Activated naive CD8-positive, alpha-beta T cell treated with anti-CD3 and anti-CD28 coated beads for 36 hours (primary cell): Measurements from ENCODE around the gene NAV2. TPM values are rescaled to one million over a fixed set of nuclear protein-coding genes. Genes with fewer than 3 reads are reported as not detected.

Experiments used
- DNase-seq: peaks from one replicate; pipeline ENCODE4 v3.0.0; 2021
- H3K27ac Mint-ChIP-seq: one replicate; pipeline ENCODE4 v1.8.0; 2022; ENCODE audit warnings: mild to moderate bottlenecking, moderate library complexity, mixed read lengths
- H3K27me3 Mint-ChIP-seq: one replicate; pipeline ENCODE4 v1.8.0; 2022; ENCODE audit warnings: mild to moderate bottlenecking, mixed read lengths
- H3K36me3 Mint-ChIP-seq: one replicate; pipeline ENCODE4 v1.8.0; 2021; ENCODE audit warnings: mild to moderate bottlenecking, mixed read lengths
- H3K4me1 Mint-ChIP-seq: one replicate; pipeline ENCODE4 v1.8.0; 2021; ENCODE audit warnings: mixed read lengths
- H3K4me3 Mint-ChIP-seq: one replicate; pipeline ENCODE4 v1.8.0; 2022; ENCODE audit warnings: mild to moderate bottlenecking, moderate library complexity, mixed read lengths
- H3K9me3 Mint-ChIP-seq: one replicate; pipeline ENCODE4 v1.8.0; 2022; ENCODE audit warnings: mixed read lengths
- total RNA-seq, 2 experiments: library from RNA; stranded (reverse); gene quantifications; one replicate each; pipeline ENCODE4 v1.2.3, GENCODE V29; 2021

Gene NAV2, protein sequence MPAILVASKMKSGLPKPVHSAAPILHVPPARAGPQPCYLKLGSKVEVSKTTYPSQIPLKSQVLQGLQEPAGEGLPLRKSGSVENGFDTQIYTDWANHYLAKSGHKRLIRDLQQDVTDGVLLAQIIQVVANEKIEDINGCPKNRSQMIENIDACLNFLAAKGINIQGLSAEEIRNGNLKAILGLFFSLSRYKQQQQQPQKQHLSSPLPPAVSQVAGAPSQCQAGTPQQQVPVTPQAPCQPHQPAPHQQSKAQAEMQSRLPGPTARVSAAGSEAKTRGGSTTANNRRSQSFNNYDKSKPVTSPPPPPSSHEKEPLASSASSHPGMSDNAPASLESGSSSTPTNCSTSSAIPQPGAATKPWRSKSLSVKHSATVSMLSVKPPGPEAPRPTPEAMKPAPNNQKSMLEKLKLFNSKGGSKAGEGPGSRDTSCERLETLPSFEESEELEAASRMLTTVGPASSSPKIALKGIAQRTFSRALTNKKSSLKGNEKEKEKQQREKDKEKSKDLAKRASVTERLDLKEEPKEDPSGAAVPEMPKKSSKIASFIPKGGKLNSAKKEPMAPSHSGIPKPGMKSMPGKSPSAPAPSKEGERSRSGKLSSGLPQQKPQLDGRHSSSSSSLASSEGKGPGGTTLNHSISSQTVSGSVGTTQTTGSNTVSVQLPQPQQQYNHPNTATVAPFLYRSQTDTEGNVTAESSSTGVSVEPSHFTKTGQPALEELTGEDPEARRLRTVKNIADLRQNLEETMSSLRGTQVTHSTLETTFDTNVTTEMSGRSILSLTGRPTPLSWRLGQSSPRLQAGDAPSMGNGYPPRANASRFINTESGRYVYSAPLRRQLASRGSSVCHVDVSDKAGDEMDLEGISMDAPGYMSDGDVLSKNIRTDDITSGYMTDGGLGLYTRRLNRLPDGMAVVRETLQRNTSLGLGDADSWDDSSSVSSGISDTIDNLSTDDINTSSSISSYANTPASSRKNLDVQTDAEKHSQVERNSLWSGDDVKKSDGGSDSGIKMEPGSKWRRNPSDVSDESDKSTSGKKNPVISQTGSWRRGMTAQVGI (N-terminal part only)
- total RNA-seq: under 1 TPM; 0.14 to 0.20 TPM

DNA sequence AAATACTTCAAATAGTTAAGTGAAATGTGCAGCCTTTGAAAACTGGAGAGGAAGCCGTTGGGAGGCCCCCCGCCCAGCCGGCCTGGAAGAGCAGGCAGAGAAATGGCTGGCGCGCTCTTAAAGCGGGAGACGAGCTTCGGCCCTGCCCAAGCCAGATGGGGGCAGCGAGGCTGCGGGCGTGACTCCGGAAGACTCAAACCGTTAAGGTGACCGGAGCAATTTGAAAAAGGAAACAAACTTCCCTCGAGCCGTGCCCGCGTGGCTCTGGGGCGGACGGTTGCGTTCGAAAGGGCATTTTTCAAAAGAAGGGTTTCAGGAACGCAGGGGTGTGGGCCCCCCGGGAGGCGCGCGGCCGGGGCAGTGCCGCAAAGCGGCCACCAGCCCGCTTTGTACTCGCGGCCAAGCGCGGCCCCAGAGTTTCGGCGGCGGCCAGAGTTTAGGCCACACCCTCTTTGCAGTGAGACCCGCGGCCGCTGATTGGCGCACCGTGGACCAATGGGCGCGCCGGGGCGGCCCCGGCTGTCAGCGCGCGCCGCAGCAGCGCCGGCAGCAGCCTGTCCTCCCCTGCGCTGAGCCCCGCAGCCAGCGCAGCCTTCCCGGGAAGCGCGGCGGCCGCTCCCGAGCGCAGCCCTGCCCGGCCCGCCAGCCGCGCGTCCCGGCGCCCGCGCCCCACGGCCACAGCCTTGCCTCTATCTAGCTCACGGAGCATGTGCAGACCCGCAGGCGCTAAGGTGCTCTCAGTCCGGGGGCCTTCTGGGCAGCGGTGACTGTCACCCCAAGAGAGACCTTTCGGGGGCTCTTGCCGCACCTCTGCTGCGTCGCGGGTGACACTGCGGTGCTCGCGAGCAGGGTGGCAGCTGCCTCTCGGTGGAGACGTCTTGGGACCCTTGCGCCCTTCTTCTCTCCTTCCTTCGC lies at the start of gene NAV2:
Gene NAV2, plus strand, starts transcription at position 557 of the 915 bp plus-strand sequence. CDS start 859 bp downstream, outside the sequence.
- peak within 1 kb of the TSS; percentile 81 for H3K27ac Mint-ChIP-seq
- H3K27me3 Mint-ChIP-seq: peaks cover 50% of the 10 kb centered on the region
- peaks cover 23% of the 10 kb centered on the region for H3K4me1 Mint-ChIP-seq

DNA sequence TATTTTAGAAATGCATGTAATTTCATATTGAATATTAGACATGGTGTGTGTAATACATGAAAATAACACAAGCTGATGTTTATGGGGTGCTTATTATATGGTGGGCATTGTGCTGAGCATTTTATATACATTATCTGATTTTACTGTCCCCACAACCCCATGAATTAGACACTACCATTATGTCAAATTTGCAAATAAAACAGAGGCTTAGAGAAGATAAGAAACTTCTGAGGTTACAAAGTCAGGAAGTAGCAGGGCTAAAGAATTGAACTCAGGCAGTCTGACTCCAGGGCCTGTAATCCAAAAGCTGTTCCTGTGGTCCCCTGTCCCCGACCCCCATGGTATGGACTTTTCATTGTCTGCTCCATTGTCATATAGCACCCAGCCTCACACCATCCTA lies 49.4 kb upstream of the NAV2 start:
- H3K4me1 Mint-ChIP-seq: peaks cover 4% of the 10 kb centered on the region
- no peak for DNase-seq
- H3K4me3 Mint-ChIP-seq: no peak overlapping the region
- no peak overlapping the region for H3K27ac Mint-ChIP-seq
- H3K27me3 Mint-ChIP-seq: no peaks in the 10 kb centered on the region
- no peaks in the 10 kb centered on the region for H3K9me3 Mint-ChIP-seq
- no peaks in the 10 kb centered on the region for H3K36me3 Mint-ChIP-seq

More for the DNA sequence above, at the start of gene NAV2:
- Mint-ChIP-seq H3K4me3 (peak within 1 kb of the TSS; percentile 82), H3K36me3 (no peaks in the 10 kb centered on the region), H3K9me3 (no peaks in the 10 kb centered on the region)
- peak; percentile 83 for DNase-seq

DNA sequence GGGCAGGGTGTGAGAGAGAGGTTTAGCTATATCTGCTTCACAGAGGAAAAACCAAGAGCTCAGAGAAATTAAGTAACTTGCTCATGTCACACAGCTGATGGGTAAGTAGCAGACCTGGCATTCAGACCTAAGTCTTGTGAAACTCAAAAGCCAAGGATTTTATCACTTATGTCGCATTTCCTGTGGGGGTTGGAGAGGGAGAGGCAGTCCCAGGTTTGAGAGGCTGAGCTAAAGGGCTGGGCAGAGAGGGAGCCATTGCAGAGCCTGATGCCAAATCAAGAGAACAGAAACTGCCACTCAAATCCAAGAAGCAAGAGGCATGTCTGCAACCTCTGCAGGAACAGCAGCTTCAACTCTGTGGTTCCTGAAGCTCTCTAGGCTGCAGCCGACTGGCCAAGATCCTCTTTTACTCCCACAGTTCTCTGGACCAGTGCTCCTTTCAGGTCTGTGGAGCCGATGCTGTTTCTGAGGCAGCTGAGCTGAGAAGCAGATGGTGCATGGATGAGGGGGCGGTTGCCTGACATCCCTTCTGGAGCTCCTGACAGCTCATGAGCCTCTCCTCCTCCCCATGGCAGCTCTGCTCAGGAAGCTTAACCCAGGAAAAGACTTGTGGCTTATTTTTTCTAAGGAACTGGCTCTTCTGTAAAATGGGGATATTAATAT lies 47.6 kb upstream of the NAV2 start:
- Mint-ChIP-seq H3K36me3 (no peaks in the 10 kb centered on the region), H3K27me3 (no peaks in the 10 kb centered on the region), H3K9me3 (no peaks in the 10 kb centered on the region), H3K4me1 (peaks cover 4% of the 10 kb centered on the region), H3K4me3 (no peak overlapping the region), H3K27ac (no peak overlapping the region)
- no peak for DNase-seq

DNA sequence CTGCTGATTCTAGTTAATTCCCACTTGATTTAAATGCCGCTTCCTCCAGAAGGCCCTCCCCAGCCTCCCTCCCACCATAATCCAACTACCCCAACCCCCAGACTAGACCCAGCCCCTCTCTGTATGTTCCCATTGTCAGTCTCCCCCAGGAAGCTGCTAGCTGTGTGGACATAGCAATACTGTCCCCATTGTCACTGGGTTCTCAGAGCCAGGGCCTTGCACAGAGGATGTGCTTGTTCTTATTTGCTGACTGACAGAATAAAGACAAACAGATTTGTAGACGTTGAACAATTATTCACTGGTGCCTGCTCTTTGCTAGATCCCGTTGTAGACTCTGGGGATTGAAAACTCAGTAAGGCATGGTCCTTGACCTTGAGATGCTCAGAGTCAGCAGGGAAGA lies 45.7 kb upstream of the NAV2 start:
- H3K36me3 Mint-ChIP-seq: no peaks in the 10 kb centered on the region
- DNase-seq: no peak
- H3K4me3 Mint-ChIP-seq: no peak overlapping the region
- no peaks in the 10 kb centered on the region for H3K4me1 Mint-ChIP-seq
- H3K27ac Mint-ChIP-seq: no peak overlapping the region
- H3K27me3 Mint-ChIP-seq: peaks cover 3% of the 10 kb centered on the region
- no peaks in the 10 kb centered on the region for H3K9me3 Mint-ChIP-seq

DNA sequence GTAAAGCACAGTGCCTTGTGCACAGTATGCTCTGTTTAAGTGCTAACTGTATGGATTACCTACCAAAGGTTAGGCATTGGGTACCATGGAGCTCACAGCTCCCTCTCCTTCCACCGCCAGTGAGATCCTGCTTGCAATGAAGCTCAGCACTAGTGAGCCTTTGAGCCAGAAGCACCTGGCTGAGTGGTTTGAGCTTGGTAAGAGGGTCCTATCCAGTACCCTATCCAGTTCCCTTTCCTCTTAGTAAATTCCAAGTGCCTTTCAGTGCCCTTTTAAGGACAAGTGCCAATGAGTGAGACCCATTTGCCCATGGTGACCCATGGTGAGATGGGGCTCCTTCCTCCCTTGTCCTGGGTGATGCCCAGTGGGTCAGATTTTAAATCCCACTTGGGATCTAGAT lies 43.1 kb upstream of the NAV2 start:
- no peaks in the 10 kb centered on the region for H3K9me3 Mint-ChIP-seq

DNA sequence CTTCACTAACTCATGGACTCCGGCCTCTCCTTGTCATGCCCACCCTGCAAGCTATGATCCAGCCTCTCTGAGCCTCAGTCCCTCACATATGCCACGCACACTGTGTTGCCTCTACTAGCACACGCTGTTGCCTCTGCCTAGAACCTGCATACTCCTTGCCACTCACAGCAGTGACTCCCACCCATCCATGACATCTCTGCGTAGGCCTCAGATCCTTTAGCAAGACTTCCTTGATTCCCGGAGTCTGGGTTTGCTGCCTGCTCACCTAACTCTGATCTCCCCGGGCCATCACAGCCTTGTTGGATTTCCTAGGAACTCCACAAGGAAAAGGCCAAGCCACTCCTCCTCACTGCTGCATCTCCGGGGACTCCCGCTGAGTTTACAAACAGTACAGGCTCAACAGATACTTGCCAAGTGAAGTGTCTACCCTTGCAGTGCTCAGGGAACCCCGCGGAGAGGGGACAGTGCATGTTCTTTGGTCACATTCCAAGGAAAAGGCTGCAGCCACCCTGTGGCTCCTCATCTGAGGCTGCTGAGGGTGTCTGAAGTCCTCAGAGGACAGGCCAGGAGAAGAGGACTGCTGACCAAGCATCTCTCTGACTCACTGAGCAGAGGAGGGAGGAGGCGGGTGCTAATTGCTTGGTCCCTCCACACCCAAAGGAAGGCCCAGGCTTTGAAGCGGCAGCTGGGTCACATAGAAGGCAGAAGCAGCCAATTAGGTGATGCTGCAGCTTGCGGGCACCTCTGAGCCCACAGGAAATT lies 42.4 kb upstream of the NAV2 start:
- H3K36me3 Mint-ChIP-seq: no peaks in the 10 kb centered on the region
- H3K4me1 Mint-ChIP-seq: no peaks in the 10 kb centered on the region
- no peak for DNase-seq
- H3K4me3 Mint-ChIP-seq: no peak overlapping the region
- peaks cover 4% of the 10 kb centered on the region for H3K27me3 Mint-ChIP-seq
- H3K9me3 Mint-ChIP-seq: no peaks in the 10 kb centered on the region
- H3K27ac Mint-ChIP-seq: no peak overlapping the region

More for the DNA sequence above, 43.1 kb upstream of the NAV2 start:
- Mint-ChIP-seq H3K27ac (no peak overlapping the region), H3K4me3 (no peak overlapping the region), H3K27me3 (peaks cover 4% of the 10 kb centered on the region), H3K4me1 (no peaks in the 10 kb centered on the region), H3K36me3 (no peaks in the 10 kb centered on the region)
- DNase-seq: no peak

DNA sequence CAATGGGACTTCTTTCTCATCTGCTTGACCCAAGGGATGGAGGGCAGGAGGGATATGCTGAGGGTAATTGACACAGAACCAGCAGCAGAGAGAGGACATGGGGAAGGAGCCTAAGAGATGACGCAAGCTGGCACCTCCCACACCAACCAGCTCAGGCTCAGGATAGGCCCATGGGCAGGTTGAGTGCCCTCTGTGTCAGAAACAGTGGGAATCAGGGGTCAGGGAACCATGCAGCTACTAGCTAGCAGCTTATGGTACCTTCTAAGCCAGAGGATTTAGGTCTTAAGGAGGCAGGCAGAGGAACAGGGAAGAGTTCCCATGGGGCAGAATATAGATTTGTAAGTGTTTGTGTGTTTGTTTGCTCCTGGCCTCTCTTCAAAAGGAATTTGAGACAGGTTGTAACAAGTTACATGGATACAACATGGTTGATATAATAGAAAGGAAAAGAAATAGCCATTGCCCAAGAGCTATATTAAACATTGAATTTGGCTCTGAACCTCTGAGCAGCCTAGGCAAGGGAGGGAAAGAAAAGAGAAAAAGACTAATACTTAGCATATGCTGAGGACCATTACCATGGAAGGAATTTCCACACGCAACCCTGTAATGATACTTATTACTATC lies 39.9 kb upstream of the NAV2 start:
- no peak for DNase-seq
- Mint-ChIP-seq H3K4me3 (no peak overlapping the region), H3K4me1 (no peaks in the 10 kb centered on the region), H3K36me3 (no peaks in the 10 kb centered on the region), H3K27me3 (peaks cover 4% of the 10 kb centered on the region), H3K9me3 (no peaks in the 10 kb centered on the region), H3K27ac (no peak overlapping the region)

DNA sequence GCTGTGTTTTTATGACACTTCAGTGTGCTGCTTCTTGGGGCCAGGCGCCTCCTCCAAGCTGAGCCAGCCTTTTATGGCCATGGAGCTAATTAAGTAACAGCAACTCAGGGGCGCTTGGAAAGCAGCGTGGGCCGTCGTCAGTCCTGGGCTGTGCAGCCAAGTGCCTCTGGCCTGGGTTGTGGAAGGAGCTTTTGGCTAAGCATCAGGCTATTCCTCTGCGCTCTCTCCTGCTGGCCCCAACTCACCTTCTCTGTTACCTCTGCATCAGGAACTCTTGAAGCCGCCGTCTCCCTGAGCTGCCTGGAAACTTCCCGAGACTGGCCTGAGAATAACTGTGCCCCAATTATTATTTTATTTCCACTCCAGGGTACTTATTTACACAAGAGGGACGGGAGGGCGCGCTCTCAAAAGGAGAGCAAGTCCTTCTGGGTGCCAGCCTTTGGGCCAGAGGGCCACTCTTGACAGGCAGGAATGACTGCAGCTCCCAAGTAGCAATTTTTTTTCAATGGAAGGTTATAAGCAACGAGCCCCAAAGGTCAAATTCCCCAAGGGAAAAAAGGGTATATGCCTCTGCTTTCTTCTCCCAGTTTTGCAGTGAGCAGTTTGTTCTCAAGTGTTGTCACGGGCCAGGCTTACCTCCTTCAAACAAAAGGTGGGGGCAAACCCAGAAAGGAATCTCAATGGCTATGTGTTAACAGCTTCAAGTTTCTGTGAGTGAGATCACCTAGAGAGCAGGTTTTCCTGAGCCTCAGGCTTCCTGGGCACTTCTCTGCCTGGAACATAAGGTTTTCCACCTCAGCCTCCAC lies 38.5 kb upstream of the NAV2 start:
- no peaks in the 10 kb centered on the region for H3K9me3 Mint-ChIP-seq
- H3K27ac Mint-ChIP-seq: no peak overlapping the region
- H3K4me3 Mint-ChIP-seq: no peak overlapping the region
- no peaks in the 10 kb centered on the region for H3K36me3 Mint-ChIP-seq
- no peak for DNase-seq
- no peaks in the 10 kb centered on the region for H3K4me1 Mint-ChIP-seq
- H3K27me3 Mint-ChIP-seq: peaks cover 4% of the 10 kb centered on the region

DNA sequence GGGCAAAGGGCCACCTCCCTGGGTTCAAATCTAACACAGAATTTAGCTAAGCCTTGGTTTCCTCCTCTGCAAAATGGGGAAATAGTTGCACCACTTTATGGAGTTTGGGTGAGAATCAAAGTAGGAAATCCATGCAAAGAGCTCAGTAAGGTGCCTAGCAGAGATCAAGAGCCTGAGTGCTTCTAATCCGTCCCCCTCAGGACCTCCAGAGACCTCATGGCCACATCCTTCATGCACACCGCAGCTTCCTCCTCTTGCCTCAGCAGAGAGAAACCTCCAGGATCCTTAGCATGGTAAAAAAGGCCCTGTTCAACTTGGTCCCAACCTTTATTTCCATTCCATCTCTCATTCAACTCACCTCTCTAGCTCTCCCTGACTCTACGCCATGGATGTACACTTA lies 37.8 kb upstream of the NAV2 start:
- no peak overlapping the region for H3K27ac Mint-ChIP-seq

DNA sequence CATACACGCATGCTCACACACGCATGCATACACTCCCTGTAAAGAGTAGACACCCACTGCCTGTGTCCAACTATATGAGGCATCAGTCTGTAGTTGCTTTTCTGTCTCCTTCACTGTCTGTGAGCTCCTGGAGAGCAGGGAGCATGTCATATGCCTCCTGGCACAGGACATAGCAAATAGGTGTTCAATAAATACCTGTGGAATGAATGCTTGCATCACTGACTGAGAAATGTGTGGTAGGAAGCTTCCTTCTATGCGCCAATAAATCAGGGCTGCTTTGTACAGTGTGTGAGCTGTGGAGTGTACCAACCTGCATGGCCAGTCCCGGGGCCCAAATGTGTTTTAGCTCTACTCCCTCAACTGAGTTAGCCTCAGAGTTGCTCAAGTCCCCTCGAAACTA lies 37.2 kb upstream of the NAV2 start:
- H3K9me3 Mint-ChIP-seq: no peaks in the 10 kb centered on the region
- H3K27me3 Mint-ChIP-seq: peaks cover 9% of the 10 kb centered on the region
- no peaks in the 10 kb centered on the region for H3K36me3 Mint-ChIP-seq
- no peaks in the 10 kb centered on the region for H3K4me1 Mint-ChIP-seq
- H3K27ac Mint-ChIP-seq: no peak overlapping the region
- no peak overlapping the region for H3K4me3 Mint-ChIP-seq
- no peak for DNase-seq

More for the DNA sequence above, 37.8 kb upstream of the NAV2 start:
- no peak for DNase-seq
- H3K36me3 Mint-ChIP-seq: no peaks in the 10 kb centered on the region
- no peak overlapping the region for H3K4me3 Mint-ChIP-seq
- H3K4me1 Mint-ChIP-seq: no peaks in the 10 kb centered on the region
- H3K9me3 Mint-ChIP-seq: no peaks in the 10 kb centered on the region
- peaks cover 9% of the 10 kb centered on the region for H3K27me3 Mint-ChIP-seq

DNA sequence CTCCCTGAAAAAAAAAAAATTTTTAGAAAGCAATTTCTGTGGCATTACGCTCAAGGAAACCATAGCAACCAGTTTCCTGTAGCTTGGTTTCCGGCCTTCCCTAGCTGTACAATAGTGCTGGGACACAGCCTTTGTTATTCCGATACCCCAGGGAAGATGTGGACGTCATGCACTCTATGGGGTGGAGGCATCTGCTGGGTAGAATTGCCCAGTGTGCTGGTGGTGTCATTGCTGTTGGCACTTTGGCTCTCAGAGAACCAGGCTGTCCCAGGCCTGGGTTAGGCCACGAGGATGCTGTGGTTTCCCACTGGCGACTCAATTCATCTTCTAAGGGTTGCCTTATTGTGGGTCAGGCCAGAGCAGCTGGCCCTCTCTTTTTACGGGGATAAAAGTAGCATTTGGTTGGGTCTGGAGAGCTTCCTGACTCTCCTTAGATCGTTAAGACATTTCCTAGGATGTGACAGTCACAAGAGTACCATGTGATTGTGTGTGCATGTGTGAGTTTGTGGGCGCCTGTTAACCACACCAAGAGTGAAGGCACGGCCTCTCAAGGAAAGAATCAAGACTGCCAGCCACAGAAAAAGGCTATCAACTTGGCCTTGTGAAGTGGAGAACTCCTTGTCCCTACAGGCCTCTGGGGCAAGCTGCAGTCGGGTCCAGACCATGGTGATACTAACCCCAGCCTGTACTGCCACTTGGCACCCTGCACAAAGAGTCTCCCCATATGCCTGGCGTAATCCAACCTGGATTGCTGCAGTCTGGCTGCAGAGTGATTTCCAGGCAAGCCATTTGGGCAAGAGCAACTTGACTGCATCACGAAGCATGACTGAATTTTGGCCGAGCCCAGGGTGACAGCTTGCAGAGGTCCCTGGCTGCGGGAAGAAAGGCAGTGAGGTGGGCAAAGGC lies 35.9 kb upstream of the NAV2 start:
- Mint-ChIP-seq H3K27ac (no peak overlapping the region), H3K36me3 (no peaks in the 10 kb centered on the region), H3K27me3 (peaks cover 8% of the 10 kb centered on the region), H3K9me3 (no peaks in the 10 kb centered on the region), H3K4me1 (no peaks in the 10 kb centered on the region), H3K4me3 (no peak overlapping the region)
- DNase-seq: no peak
